ENCODE results near the gene PLA2G2D. TPM values are rescaled to one million over a fixed set of nuclear protein-coding genes. Genes with fewer than 3 reads are reported as not detected.
A peak's percentile ranks its signal among the peaks of the same experiment; 100 is the strongest.

Gene PLA2G2D
- total and polyA plus RNA-seq, 9 of the 15 experiments (the other 6 are each of a cell fraction or from before 2014, with no cell fraction given), result not detected

- Histone ChIP-seq H3K9ac (ENCODE audit: insufficient read depth in 1 of 2, low read depth in 2 of 2, low read length in 2 of 2) (no peak overlapping the region), H3K4me1 (replicated peaks in 1 of 2; ENCODE audit: control insufficient read depth in 2 of 2, insufficient read depth in 2 of 2, low read length in 2 of 2) (no peaks in the 10 kb centered on the region), H3K9me3 (replicated peaks; ENCODE audit: control insufficient read depth, insufficient read depth, low read depth, low read length) (no peaks in the 10 kb centered on the region), H4K20me1 (replicated peaks; ENCODE audit: control insufficient read depth, insufficient read depth, low read length) (no peaks in the 10 kb centered on the region), H3K9me1 (ENCODE audit: control insufficient read depth, insufficient read depth, low read length) (no peaks in the 10 kb centered on the region), H2AFZ (ENCODE audit: low read depth, low read length) (no peak overlapping the region), H3K4me3 (no peak overlapping the region), H3K4me2 (ENCODE audit: insufficient read depth, low read length) (no peak overlapping the region), H3K36me3 (ENCODE audit: control insufficient read depth, insufficient read depth, low read length) (no peaks in the 10 kb centered on the region), H3K79me2 (ENCODE audit: control insufficient read depth, insufficient read depth, low read length) (no peaks in the 10 kb centered on the region), H3K27me3 (ENCODE audit: control insufficient read depth in 2 of 2, insufficient read depth in 2 of 2, low read length in 2 of 2) (peaks cover 3 to 15% of the 10 kb centered on the region in 2 experiments; a peak in 4 of 5 replicates), H3K27ac (ENCODE audit: extremely low read depth, low read depth, low read length) (no peak overlapping the region)
- ChIA-PET POLR2A (interaction anchor here (0.9 kb wide), 1 partner anchor 10 kb away, joined by 3 read pairs; no protein-coding TSS in a partner anchor), CTCF (ENCODE audit: low intra/inter-chr PET ratio) (interaction anchor here (0.6 to 2.0 kb wide), 6 partner anchors 49 to 786 kb away, joined by 3 to 17 read pairs (median 4); no protein-coding TSS in a partner anchor)
- in situ Hi-C loops (cut with MboI), result loop anchor here (5.0 kb wide), 1 partner anchor 392 kb away; no protein-coding TSS in a partner anchor
- no TSS peak for BruUV-seq (replicated peaks)
- ATAC-seq, result peak; percentile 96
- peak; percentile 43 to 64 (median 54) for DNase-seq (ENCODE audit: extremely low read depth in 1 of 4, low spot score in 3 of 4)
- intact Hi-C loops (cut with micrococcal nuclease), result loop anchor here (1.0 to 5.0 kb wide), 3 partner anchors 52 to 392 kb away; partner anchors contain the start of gene PLA2G2A
- FAIRE-seq, result peak; percentile 80
- under 1% methylated on average over 13 of the region's 14 CpGs for WGBS (ENCODE audit: insufficient coverage, low coverage, missing lambda C conversion rate)
- TF ChIP-seq, protein P1, sequence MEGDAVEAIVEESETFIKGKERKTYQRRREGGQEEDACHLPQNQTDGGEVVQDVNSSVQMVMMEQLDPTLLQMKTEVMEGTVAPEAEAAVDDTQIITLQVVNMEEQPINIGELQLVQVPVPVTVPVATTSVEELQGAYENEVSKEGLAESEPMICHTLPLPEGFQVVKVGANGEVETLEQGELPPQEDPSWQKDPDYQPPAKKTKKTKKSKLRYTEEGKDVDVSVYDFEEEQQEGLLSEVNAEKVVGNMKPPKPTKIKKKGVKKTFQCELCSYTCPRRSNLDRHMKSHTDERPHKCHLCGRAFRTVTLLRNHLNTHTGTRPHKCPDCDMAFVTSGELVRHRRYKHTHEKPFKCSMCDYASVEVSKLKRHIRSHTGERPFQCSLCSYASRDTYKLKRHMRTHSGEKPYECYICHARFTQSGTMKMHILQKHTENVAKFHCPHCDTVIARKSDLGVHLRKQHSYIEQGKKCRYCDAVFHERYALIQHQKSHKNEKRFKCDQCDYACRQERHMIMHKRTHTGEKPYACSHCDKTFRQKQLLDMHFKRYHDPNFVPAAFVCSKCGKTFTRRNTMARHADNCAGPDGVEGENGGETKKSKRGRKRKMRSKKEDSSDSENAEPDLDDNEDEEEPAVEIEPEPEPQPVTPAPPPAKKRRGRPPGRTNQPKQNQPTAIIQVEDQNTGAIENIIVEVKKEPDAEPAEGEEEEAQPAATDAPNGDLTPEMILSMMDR (IDR thresholded peaks at IDR 0.05 in 2 of 3, conservative IDR thresholded peaks at IDR 0.05 in 1 of 3; ENCODE audit: insufficient read depth in 2 of 3, low read depth in 1 of 3, low read length in 3 of 3), result peak; percentile 73 to 84 (median 80)
- TF ChIP-seq ELF2 (CRISPR knock-in tag; IDR thresholded peaks at IDR 0.05) (no peak), ZNF639 (CRISPR knock-in tag; conservative IDR thresholded peaks at IDR 0.05 in 1 of 2, IDR thresholded peaks at IDR 0.05 in 1 of 2) (no peak), MAZ (CRISPR knock-in tag; conservative IDR thresholded peaks at IDR 0.05 in 1 of 2, IDR thresholded peaks at IDR 0.05 in 1 of 2) (0 out of 4 replicates have a peak, but pooled peaks of 1 of the 2 experiments have one; percentile 24)
- TF ChIP-seq, protein P2, sequence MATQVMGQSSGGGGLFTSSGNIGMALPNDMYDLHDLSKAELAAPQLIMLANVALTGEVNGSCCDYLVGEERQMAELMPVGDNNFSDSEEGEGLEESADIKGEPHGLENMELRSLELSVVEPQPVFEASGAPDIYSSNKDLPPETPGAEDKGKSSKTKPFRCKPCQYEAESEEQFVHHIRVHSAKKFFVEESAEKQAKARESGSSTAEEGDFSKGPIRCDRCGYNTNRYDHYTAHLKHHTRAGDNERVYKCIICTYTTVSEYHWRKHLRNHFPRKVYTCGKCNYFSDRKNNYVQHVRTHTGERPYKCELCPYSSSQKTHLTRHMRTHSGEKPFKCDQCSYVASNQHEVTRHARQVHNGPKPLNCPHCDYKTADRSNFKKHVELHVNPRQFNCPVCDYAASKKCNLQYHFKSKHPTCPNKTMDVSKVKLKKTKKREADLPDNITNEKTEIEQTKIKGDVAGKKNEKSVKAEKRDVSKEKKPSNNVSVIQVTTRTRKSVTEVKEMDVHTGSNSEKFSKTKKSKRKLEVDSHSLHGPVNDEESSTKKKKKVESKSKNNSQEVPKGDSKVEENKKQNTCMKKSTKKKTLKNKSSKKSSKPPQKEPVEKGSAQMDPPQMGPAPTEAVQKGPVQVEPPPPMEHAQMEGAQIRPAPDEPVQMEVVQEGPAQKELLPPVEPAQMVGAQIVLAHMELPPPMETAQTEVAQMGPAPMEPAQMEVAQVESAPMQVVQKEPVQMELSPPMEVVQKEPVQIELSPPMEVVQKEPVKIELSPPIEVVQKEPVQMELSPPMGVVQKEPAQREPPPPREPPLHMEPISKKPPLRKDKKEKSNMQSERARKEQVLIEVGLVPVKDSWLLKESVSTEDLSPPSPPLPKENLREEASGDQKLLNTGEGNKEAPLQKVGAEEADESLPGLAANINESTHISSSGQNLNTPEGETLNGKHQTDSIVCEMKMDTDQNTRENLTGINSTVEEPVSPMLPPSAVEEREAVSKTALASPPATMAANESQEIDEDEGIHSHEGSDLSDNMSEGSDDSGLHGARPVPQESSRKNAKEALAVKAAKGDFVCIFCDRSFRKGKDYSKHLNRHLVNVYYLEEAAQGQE (IDR thresholded peaks at IDR 0.05; ENCODE audit: borderline replicate concordance), result peak; percentile 83
- TF ChIP-seq, protein P2 (CRISPR knock-in tag; IDR thresholded peaks at IDR 0.05; ENCODE audit: low read depth), result no peak
These were observed 18.5 kb downstream of the PLA2G2D start for GRCh38 chr1:20100632-20101355.
